IPS-18a (cell line): ENCODE results near the gene ITGAE.

ENCODE experiments used
- H3K27ac ChIP-seq: one replicate; pipeline ENCODE4 v1.5.1; 2013; ENCODE audit warnings: low read length
- H3K27me3 ChIP-seq: one replicate; pipeline ENCODE4 v1.6.1; 2013; ENCODE audit warnings: mild to moderate bottlenecking, low read length; ENCODE audit not compliant: control insufficient read depth, insufficient read depth
- H3K36me3 ChIP-seq: one replicate; pipeline ENCODE4 v1.6.1; 2013; ENCODE audit warnings: low read depth, low read length; ENCODE audit not compliant: control insufficient read depth
- H3K4me1 ChIP-seq: one replicate; pipeline ENCODE4 v1.6.1; 2013; ENCODE audit warnings: low read depth, low read length; ENCODE audit not compliant: control insufficient read depth
- H3K4me3 ChIP-seq: one replicate; pipeline ENCODE4 v1.5.1; 2013; ENCODE audit warnings: low read length
- H3K9ac ChIP-seq: one replicate; pipeline ENCODE4 v1.6.1; 2013; ENCODE audit warnings: mild to moderate bottlenecking, low read length, moderate library complexity
- H3K9me3 ChIP-seq: one replicate; pipeline ENCODE4 v1.6.1; 2013; ENCODE audit warnings: low read depth, low read length; ENCODE audit not compliant: control insufficient read depth

The ITGAE gene

DNA sequence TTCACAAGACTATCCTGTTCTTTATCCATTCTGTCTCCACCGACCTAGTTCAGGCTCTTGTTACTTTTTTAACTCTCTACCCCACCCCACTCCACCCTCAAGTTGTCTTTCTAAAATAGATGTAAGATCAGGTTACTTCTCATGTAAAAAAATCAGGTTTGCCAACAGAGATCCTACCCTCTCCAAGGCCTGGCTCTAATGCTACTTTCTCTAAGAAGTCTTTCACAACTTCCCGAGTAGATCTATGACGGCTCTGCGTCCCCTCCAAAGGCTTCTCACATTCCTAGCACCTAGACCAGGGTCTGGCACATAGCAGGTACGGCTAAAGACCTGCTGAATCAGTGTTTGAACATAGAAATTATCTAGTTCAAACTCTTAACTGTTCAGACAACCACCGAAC lies 14.1 kb upstream of the ITGAE start:
- Histone ChIP-seq H3K4me1 (no peaks in the 10 kb centered on the region), H3K27ac (no peak overlapping the region), H3K27me3 (no peaks in the 10 kb centered on the region), H3K9ac (no peak overlapping the region), H3K36me3 (peaks cover 96% of the 10 kb centered on the region), H3K9me3 (no peaks in the 10 kb centered on the region), H3K4me3 (no peak overlapping the region)

DNA sequence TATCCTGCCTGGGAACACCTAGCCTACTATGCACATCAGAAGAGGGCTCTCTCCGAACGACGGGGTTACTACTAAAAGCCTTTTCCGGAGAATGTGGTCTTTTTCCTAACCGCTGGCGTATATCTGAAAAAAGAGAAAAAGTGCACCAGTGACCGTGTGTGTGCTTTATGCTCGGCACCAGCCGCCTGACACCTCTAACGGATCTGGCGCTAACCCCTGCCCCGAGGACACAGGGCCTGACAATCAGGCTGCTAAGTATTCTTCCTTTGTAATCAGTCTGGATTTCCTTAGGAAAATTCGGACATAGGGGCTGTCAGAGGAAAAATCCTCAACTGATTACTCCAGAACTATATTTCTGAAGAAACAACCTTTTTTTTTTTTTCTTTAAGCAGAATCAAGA lies 13.4 kb upstream of the ITGAE start:
- peaks cover 93% of the 10 kb centered on the region for H3K36me3 ChIP-seq
- H3K27ac ChIP-seq = no peak overlapping the region
- no peaks in the 10 kb centered on the region for H3K9me3 ChIP-seq
- no peaks in the 10 kb centered on the region for H3K4me1 ChIP-seq
- no peak overlapping the region for H3K4me3 ChIP-seq
- no peak overlapping the region for H3K9ac ChIP-seq
- H3K27me3 ChIP-seq = no peaks in the 10 kb centered on the region

DNA sequence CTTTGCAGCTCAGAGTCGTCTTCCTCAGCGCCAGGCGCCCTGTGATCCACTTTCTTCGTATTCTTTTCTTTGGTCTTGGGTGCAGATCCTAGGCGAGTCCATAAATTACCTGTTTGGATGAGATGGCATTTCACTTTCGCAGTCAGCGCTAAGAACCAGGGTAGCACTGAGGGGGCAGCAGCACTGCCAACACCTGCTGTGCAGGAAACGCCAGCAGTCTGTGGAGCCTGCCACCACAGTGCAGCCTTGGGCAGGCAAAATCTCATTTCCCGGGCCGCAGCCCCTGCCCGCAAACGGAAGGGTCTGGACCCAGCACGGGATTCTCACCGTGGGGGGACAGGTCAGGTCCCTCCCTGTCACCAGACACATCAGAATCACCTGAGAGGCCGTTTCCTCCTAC lies 12.2 kb upstream of the ITGAE start:
- H3K27me3 ChIP-seq = no peaks in the 10 kb centered on the region
- H3K9ac ChIP-seq = no peak overlapping the region
- H3K9me3 ChIP-seq = no peaks in the 10 kb centered on the region
- peaks cover 89% of the 10 kb centered on the region for H3K36me3 ChIP-seq
- no peak overlapping the region for H3K27ac ChIP-seq
- no peaks in the 10 kb centered on the region for H3K4me1 ChIP-seq
- no peak overlapping the region for H3K4me3 ChIP-seq

DNA sequence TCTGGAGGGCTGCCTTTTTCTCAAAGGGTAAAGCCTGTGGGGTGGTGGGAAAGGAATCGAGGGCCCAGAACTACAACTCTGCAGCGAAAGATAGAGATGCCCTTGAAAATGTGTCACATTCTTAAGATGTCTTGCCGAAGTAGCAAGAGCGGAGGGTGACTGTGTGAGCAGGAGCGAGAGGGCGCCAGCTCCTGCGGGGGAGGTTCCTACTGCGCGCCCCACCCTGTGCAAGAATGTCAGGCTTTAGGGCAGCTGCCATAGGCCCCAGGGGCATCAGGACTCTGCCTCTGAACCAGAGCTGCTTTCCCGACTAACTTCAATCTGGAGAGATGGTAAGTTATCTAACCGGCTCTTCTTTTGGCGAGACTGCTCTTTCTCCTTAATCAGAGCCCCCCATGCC lies 11.8 kb upstream of the ITGAE start:
- H3K4me1 ChIP-seq = no peaks in the 10 kb centered on the region
- peaks cover 87% of the 10 kb centered on the region for H3K36me3 ChIP-seq
- no peak overlapping the region for H3K4me3 ChIP-seq
- no peaks in the 10 kb centered on the region for H3K9me3 ChIP-seq
- H3K27ac ChIP-seq = no peak overlapping the region
- H3K9ac ChIP-seq = no peak overlapping the region
- no peaks in the 10 kb centered on the region for H3K27me3 ChIP-seq

DNA sequence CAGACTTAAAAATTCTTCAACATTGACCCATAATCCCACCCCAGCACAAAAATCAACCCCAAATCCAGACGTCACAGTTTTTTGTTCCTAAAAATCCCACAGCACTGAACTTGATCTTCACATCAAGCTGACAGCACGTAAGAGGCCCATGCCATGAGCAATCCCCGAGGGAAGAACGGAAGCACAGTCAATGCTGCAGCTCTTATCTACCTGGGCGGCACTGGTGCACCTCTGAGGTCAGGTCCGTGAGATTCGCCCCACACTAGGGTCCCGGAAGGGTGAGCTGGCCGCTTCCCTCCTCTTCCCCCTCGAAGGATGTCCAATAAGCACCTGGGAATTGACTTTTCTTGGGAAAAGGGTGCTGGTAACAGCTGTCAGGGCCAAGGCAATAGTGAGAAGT lies 11.3 kb upstream of the ITGAE start:
- H3K27ac ChIP-seq = no peak overlapping the region
- no peaks in the 10 kb centered on the region for H3K9me3 ChIP-seq
- H3K27me3 ChIP-seq = no peaks in the 10 kb centered on the region
- no peak overlapping the region for H3K9ac ChIP-seq
- peaks cover 87% of the 10 kb centered on the region for H3K36me3 ChIP-seq
- H3K4me3 ChIP-seq = no peak overlapping the region
- H3K4me1 ChIP-seq = no peaks in the 10 kb centered on the region

DNA sequence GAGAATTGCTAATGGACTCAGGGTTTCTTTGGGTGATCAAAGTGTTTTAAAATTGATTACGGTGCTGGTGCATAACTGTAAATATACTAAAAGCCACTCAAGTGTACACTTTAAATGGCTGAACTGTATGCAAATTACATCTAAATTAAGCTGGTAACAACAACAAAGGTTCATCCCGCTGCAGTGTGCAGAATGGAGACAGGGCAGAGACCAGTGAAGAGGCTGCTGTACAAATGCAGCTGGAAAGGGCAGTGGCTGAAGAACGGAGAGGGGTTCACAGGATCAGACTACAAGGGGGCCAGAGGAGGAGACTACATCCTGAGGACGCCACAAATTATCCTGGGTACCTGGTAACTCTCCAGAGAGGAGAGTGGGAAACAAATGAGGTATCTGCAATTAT lies 9.0 kb upstream of the ITGAE start:
- Histone ChIP-seq H3K36me3 (peaks cover 70% of the 10 kb centered on the region), H3K9ac (no peak overlapping the region), H3K4me1 (no peaks in the 10 kb centered on the region), H3K4me3 (no peak overlapping the region), H3K9me3 (no peaks in the 10 kb centered on the region), H3K27ac (no peak overlapping the region), H3K27me3 (no peaks in the 10 kb centered on the region)

DNA sequence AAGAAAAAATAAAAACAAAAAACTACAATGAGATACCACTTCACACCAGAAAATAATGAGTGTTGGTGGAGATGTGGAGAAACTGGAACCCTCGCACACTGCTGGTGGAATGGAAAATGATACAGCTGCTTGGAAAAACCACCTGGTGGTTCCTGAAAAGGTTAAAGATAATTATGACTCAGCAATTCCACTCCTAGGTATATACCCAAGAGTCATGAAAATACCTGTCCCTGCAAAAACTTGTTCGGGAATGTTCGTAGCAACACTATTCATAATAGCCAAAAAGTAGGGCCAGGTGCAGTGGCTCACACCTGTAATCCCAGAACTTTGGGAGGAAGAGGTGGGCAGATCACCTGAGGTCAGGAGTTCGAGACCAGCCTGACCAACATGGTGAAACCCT lies 8.1 kb upstream of the ITGAE start:
- H3K9me3 ChIP-seq = no peaks in the 10 kb centered on the region
- H3K27me3 ChIP-seq = no peaks in the 10 kb centered on the region
- H3K4me3 ChIP-seq = no peak overlapping the region
- no peak overlapping the region for H3K27ac ChIP-seq
- no peak overlapping the region for H3K9ac ChIP-seq
- H3K36me3 ChIP-seq = peaks cover 61% of the 10 kb centered on the region
- no peaks in the 10 kb centered on the region for H3K4me1 ChIP-seq

DNA sequence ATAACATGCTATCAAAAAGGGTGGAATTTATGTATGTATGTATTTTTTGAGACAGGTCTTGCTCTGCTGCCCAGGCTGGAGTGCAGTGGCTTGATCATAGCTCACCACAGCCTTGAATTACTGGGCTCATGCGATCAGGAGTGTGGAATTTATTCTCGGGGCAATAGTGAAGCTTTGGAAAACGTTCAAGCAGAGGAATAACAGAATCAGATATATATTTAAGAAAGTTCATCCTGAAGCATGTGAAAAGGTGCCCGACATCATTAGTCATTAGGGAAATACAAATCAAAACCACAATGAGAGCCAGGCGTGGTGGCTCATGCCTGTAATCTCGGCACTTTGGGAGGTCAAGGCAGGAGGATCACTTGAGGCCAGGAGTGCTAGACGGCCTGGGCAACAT lies 7.7 kb upstream of the ITGAE start:
- peaks cover 57% of the 10 kb centered on the region for H3K36me3 ChIP-seq

DNA sequence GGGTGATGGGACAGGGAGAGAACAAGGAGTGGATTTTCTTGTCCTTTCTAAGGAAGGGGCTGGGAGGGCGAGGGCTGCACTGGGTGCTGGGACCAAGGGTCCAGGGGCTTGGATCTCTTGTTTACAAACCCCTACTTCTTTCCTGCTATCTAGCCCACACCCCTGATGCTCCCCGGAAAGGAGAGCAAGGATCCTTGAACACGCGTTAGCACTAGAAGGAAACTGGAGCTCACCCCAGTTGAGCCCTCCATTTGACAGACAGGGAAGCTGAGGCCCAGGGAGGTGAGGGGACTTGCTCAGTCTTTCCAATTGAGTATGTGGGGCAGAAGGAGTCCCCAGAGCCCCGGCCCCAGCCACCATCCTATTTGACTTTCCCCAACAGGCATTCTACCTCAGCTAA lies 4.6 kb upstream of the ITGAE start:
- Histone ChIP-seq H3K9ac (no peak overlapping the region), H3K4me1 (no peaks in the 10 kb centered on the region), H3K27ac (no peak overlapping the region), H3K36me3 (peaks cover 33% of the 10 kb centered on the region), H3K4me3 (no peak overlapping the region), H3K9me3 (no peaks in the 10 kb centered on the region), H3K27me3 (no peaks in the 10 kb centered on the region)

More for the DNA sequence above, 7.7 kb upstream of the ITGAE start:
- H3K9me3 ChIP-seq = no peaks in the 10 kb centered on the region
- no peaks in the 10 kb centered on the region for H3K4me1 ChIP-seq
- H3K27me3 ChIP-seq = no peaks in the 10 kb centered on the region
- no peak overlapping the region for H3K27ac ChIP-seq
- H3K4me3 ChIP-seq = no peak overlapping the region
- no peak overlapping the region for H3K9ac ChIP-seq

DNA sequence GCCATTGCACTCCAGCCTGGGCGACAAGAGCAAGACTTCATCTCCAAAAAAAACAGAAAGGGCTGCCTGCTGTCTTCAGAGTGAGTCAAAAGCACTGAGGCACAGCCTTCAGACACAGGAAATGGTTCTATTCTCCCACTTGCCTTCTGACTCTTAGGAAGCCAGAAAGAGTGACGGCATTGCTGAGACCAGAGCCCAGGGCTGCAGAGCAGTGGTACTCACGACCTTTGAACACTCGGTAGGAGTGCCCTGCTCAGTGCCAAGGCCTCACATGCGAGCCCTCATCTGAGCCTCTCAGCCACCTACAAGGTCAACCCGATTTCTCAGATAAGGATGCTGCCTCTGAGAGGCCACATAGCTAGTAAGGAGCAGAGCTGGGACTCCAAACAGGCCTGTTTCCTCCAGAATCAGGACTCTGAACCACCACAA lies 3.5 kb upstream of the ITGAE start:
- no peak overlapping the region for H3K27ac ChIP-seq
- H3K36me3 ChIP-seq = peaks cover 24% of the 10 kb centered on the region
- no peaks in the 10 kb centered on the region for H3K9me3 ChIP-seq
- H3K9ac ChIP-seq = no peak overlapping the region
- H3K27me3 ChIP-seq = no peaks in the 10 kb centered on the region
- H3K4me3 ChIP-seq = no peak overlapping the region
- no peaks in the 10 kb centered on the region for H3K4me1 ChIP-seq

DNA sequence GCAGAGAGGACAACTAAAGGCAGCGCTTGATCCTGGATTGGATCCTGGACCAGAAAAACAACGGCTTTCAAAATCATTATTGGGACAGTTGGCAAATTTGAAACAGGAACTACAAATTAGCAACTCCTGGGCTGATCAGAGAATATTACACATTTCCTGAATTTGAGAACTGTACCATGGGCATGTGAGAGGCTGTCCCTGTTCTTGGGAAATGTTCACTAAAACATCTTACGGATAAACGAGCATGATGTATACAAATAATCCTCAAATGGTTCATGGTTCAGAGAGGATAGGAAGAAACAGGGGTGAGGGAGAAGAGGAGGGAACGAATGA lies 2.3 kb upstream of the ITGAE start:
- Histone ChIP-seq H3K36me3 (peaks cover 18% of the 10 kb centered on the region), H3K9ac (no peak overlapping the region), H3K4me3 (no peak overlapping the region), H3K27me3 (no peaks in the 10 kb centered on the region), H3K27ac (no peak overlapping the region), H3K4me1 (no peaks in the 10 kb centered on the region), H3K9me3 (no peaks in the 10 kb centered on the region)

DNA sequence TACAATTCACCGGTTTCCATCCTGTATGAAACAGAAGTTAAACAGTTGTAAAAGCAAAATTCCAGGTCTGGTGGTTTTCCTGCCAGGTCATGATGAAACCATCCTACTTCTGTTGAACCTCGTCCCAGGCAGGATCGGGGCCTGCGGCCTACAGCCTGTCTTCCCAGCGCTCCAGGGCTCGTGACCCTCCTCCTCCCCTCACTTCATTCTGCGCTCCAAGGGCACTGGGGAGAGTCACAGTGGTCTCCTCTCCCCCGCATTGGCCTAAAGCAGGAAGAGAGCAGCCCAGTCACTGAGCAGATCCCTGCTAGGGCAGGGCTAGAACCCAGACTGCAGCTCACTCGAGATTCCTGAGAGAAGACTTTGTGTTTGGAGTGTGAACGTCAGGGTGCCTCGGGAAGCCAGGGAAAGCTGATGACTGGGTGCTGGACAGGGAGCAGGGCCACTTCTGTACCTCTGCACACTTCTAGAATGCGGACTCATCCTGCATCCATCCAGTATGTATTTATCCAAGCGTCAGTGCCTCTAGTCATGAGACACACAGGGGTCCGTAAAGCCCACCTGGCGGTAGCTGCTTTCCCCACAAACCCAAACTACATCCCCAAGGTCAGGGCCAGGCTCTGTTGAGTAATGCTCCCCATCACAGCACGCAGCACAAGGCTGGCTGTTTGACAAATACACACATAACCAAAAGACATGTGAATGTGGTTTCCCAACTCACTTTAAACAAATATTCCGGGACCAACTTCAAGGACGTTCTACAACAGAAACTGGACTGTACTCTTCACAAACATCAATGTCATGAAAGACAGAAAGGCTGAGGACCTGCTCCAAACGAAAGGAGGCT lies 1.7 kb upstream of the ITGAE start:
- H3K36me3 ChIP-seq = peaks cover 14% of the 10 kb centered on the region
- H3K4me1 ChIP-seq = no peaks in the 10 kb centered on the region
- H3K9me3 ChIP-seq = no peaks in the 10 kb centered on the region
- no peaks in the 10 kb centered on the region for H3K27me3 ChIP-seq
- H3K27ac ChIP-seq = no peak overlapping the region
- H3K9ac ChIP-seq = no peak overlapping the region
- no peak overlapping the region for H3K4me3 ChIP-seq
